GM18502 (cell line): ENCODE results near the gene LENG1.

Source experiments
- ATAC-seq: cut with Tn5 transposase; IDR thresholded peaks from one replicate; pipeline ENCODE4 v1.9.1; 2021; ENCODE audit warnings: mild to moderate bottlenecking; ENCODE audit not compliant: unreplicated experiment, poor library complexity

LENG1 gene

DNA sequence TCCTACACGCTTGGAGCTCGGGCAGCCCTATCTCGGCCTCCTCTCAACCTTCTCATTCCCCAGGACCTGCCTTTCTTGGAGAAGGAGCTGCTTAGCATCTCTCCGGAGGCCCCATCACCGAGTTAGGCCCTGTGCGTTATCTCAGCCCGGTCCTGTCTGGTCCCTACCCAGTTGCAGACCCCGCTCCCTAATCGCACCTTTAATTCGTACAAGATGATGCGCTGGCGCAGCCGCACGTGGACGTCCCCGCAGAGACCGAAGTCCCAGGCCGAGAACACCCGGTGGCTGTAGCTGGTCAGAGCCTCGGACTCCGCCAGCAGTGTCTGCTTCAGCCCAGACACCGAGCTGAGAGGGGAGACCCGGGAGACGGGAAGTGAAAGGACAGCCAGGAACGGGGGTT, 5.7 kb upstream of the LENG1 start:
- no peak for ATAC-seq

DNA sequence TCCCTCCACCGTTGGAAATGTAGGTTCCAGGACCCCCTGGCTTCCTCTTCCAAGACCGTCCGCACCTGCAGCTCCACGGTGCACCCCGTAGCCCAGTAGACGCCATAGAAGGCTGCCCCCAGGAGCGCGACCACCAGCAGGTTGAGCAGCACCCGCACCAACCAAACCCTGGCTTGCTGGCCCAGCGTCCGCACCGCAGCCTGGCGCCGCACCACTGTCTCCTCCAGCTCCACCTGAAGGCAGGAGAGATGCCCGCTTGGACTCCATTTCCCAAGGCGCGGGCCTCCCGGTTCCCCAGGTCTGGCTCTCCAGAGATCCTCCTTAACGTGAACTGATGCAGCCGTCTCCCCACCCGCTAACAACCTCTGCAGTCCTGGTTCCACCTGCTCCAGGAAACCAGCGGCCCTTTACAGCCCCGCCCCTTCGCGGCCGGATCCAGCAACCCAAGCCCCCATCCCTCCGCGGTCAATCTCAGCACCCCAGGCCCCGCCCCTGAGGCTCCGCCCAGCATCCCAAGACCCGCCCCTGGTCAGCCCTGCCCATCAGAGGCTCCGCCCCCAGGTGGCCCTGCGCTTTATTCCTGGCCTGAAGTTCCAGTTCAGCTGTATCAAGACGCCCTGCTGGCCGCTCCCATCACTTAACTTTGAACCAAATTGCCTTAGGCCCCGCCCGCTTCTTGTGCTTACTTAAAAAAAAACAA, 5.0 kb upstream of the LENG1 start:
- no peak for ATAC-seq

DNA sequence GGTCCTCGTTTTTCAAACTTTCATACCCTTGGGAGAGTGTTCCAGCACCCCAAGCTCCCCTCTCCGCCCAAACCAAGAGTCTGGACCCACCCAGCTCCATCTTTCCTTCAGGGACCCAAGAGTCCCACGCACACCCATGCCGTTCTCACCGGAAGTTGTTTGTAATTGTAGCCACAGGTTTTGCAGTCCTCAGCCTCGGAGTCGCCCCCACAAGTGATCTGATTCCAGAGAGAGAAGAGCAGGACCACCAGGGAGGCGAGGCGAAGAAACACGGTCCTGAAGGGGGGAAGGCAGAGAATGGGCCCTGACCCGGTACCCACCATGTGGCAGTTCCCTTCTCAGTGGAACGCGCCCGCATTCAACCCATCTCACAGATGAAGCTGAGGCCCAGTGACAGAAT, 3.4 kb upstream of the LENG1 start:
- ATAC-seq, result no peak

DNA sequence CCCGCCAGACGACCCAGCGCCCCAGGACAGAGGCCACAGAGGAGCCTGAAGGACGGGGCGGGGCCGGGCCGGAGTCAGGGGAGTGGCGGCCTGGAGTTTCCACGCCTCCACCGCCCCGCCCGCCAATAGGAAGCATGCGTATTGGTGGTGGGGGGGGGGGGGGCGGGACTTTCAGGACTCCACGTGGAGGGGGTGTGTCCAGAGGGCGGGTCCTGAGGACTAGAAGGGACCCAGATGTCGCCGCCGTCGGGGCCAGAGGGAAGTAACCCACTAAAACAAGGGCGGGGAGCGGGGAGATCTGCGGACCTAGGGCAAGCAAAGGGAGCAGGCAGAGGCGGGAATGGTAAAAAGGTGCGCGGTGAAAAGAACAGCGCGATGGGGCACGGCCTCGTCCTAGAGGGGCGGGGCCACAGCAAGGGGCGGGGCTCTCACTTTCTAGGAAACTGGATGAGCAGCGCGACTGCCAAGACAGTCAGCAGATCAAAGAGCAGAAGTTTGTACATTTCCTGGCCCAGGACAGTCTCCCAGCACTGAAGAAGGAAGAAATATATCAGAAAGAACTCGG, 2.8 kb upstream of the LENG1 start:
- ATAC-seq, result no peak

DNA sequence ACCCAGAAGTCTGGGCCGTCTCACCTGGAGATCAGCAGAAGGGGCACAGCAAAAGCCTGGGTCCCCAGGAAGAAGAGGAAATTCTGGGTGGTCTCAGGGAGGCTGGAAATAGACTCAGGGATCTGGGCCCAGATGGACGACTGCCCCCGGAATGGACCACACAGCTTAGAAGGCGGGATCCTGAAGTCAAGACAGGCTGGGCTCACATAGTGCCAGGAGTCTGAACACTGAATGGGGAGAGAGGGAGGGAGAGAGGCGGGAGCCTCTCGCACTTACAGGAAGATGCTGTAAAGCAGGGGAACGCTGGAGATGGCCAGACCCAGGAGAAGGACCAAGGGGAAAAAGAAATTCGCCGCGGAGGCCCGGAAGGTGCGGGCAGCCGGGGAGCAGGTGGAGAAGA, 1.3 kb upstream of the LENG1 start:
- ATAC-seq, result no peak

DNA sequence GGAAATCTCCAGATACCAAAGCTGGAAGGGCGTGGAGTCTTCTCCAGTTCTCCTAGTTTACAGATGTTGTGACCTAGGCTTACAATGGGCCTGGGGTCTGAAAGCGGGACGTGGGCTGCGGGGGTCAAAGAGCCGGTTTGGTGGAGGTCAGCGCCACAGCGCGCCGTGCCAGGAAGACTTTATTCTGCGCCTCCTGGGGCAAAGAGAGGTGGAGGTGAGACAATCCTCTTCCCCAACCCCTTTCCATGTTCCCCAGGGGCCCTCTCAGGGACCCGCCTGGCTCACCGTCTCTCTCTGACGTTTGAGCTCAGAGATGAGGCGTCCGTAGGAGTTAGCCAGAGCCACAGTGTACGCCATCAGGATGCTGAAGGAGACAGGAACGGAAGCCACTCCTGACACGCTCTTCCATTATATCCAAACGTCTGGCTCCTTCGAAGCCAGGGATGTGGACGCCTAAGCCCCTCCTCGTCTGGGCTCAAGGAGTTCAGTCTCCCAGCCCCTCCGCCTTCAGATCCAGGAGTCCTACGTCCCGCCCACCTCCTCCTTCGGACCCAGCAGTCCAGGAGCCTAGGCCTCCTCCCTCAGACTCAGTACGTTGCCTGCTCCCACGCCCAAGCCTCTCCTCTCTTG, 776 bp upstream of the LENG1 start:
- ATAC-seq, result peak; percentile 1

DNA sequence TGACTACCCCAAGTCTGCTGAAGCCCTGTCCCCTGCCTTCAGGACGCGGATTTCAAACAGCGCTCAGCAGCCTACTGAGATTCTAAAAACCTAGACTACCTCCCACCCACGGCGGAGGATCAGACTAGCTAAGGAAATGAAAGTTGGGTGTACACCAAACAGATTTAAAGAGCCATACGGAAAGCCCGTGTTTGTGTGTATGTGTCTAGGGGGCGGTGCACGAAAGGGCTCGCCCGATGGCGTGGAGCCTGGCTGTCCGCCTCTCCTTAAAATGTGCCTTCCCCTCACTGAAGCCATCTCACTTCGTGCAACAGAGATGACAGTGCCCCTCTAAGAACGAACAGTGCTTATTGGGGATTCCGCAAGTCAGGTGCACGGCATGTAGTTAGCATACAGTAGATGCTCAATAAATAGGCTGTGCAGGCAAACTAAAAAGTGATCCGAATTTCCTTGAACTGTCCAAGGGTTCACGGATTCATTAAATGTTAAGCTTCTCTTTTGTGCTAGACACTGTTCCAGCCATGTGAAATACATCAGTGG, 639 bp downstream of the LENG1 start:
- no peak for ATAC-seq

DNA sequence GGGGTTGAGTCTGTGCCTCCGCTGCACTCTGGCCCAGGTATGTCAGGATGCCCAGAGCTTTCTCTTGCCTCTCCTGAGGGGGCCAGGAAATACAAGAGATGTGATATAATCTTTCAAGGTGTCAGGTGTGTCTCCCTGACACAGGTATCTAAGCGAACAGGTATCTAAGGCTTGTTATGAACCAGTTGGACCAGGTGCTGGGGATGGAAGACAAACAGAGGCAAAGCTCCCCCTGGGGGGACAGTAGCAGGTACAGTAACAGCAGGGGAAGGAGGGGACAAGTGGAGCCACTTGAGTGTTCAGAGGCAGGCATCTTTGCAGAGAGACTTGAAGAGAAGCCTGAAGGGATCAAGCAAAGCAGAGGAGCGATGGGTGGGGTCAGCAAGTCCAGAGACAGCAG, 2.6 kb downstream of the LENG1 start:
- ATAC-seq, result no peak

DNA sequence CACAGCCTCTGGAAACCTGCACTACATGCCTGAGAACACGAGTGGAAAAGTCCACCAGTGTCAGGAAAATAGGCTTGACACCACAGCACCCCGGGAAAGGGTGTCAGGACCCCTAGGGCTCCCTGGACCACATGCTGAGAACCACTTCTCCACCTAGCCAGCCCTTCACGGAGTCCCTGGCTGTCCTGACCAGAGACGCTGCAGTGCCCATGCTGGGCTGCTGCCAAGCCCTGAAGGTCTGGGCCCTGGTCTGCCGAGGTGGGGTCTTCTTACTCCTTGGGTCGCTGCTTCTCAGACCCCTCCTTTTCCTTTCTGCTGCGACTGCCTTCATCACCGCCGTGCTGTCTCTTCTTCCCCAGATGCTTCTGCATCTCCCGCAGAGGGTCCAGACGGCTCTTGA, 3.0 kb downstream of the LENG1 start:
- no peak for ATAC-seq

DNA sequence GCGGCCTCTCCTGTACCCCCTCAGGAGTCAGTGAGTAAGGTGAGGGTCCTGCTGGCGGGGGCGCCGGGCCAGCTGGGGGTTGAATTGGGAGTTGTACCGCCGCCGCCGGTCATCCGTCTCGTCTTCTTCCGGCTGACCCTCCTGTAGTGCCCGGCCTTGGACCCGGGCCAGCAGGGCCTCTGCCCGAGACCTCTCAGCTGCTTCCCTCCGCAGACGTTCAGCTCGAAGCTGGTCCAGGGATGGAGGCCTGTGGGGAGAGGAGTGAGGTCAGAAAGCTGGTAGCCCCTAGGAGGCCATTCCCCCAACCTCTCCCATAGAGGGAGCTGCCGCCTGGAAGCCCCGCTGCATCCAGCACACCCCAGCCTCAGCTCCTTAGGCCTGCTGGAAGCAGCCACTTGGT, 3.8 kb downstream of the LENG1 start:
- no peak for ATAC-seq

DNA sequence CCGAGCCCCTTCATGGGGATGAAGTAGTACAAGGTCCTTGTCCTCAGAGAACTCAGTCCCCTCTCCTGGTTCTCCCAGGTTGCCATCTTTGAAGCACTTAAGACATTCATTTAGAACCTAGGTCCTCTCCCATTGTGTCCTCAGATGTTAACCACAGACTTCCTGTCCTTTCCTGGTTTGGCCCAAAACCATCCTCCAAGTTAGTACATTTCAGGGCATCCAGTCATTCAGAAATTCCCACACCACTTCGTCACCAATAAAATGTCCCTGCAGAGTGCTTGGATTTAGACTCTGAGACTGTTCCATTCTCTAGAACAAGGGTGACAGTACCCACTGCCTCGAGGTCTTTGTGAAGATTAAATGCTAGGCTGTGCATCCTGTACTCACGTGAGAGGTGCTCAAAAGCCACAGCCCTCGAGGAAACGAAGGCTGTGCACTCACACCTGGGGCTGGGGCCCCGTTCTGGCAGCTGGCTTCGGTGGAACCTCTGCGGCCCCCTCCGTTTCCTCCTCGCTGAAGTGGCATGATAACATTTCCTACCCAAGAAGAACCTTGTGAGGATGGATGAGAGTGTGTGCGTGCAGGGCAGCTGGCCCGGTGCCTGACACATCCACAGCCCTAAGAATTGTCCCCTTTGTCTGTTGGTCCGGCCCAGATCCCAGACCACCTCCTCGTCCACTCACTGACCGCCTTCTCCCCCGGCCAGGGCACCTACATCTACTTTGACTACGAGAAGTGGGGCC, 4.7 kb downstream of the LENG1 start:
- ATAC-seq, result no peak

DNA sequence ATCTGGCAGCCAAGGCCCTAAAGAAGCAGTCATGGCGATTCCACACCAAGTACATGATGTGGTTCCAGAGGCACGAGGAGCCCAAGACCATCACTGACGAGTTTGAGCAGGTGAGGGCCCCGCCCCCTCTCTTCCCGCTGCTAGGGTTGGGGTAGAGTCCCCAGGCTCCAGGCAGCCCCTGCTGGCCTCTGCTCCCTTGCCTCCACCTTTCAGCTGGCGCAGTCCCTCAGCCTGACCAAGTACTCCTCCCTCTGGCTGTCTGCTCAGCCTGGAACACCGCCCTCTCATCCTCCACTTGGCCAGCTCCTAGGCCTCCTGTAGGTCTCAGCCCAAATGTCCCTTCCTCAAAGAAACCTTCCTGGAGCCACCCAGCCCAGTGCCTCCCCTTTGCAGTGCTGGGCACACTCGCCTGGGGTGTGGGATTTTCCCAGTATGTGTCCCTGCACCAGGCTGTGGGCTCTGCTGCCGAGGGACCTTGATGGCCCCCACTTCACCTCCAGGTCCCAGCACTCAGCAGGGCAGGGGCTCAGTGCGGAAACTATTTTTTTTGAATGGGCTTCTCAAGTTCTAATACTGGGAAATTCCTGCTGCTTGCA, 5.7 kb downstream of the LENG1 start:
- ATAC-seq, result no peak

DNA sequence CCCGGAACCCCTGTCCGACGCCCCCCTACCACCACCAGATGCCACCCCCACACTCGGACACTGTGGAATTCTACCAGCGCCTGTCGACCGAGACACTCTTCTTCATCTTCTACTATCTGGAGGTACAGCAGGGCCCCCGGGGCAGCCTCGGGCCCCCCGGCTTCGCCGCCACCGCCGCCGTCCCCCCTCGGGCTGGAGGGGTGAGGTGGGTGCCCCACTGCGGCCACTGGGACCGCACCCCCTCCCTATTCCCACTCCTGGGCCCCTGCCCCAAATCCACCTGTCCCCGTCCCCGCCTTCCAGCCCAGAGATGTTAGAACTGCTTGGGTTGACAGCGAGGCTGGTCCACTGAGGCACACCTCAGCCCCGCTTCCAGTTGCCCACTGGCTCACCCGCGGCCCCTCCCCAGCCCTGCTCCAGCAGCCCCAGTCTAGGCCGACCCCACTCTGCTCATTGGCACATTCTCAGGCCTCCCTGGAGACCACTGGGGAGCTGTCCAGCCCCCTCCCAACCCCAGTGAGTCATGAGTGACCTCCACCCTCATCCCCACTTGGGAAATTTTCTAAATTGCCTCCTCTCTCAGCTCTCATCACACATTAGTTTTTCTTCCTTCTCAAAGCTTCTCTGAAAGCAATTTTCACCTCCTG, 6.5 kb downstream of the LENG1 start:
- ATAC-seq, result no peak

DNA sequence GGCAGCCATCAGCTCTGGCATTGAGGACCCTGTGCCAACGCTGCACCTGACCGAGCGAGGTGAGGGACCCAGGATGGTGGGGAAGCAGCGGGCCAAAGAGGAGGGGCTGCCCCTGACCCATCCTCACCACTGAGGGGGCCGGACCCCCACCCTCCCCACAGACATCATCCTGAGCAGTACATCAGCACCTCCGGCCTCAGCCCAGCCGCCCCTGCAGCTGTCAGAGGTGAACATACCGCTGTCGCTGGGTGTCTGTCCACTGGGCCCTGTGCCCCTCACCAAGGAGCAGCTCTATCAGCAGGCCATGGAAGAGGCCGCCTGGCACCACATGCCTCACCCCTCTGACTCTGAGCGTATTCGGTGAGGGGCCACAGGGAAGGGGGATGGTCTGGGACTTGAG, 7.3 kb downstream of the LENG1 start:
- no peak for ATAC-seq

DNA sequence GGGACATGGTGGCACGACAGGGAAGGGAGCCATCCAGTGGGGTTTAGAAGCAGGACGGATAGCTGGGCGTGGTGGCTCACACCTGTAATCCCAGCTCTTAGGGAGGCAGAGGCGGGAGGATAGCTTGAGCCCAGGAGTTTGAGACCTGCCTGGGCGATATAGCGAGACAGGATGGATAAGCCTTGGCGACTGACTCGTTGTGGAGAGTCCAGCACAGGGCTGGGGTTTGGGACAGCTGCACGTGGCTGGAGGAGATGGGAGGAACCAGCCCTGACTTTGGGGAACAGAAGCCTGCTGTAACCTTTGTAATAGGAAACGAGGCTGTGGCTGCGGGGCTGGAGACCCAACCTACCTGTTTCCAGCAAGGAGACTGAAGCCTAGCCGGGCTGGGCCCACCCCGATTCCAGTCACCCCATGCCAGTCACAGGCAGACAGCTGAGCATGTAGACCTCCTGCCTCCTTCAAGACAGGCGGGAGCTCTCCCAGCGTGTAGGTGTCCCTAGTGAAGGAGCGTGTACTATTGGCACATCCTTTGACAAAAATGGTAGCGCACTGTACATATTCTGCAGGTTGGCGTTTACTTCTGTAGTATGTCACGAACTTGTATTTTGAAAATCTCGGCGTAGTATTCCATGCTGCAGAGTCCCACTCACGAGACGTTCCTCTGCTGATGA, 8.0 kb downstream of the LENG1 start:
- ATAC-seq, result no peak

DNA sequence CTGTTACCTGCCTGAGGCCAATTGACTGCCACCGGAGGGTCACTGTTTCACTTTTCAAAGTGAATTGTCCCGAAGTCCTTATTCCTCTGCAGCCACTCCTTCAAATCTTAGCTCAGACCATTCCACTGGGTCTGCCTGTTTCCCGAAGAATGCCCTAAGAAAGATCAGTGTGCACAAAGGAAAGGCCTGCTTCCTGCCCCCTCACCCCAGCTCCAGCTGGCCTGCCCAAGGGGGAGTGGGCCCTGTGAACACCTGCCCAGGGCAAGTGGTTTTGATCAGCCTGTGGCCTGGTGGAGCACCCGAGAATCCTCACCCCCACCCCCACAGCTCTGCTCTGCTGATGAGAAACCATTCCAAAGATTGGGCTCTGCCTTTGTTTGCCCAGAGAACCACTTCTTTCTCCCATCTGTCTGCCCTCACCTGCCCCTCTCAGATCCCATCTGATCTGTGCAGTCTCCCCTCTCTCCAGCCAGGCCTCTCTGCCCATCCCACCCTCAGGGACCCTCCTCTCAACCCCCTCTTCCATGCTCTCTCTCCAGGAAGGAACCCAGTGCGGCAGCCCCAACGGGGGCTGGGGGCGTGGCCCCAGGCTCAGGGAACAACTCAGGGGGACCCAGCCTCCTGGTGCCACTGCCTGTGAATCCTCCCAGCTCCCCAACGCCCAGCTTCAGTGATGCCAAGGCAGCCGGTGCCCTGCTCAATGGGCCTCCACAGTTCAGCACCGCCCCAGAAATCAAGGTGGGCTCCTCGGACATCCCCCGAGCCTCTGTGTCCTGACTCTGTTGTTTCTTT, 10.3 kb downstream of the LENG1 start:
- no peak for ATAC-seq

DNA sequence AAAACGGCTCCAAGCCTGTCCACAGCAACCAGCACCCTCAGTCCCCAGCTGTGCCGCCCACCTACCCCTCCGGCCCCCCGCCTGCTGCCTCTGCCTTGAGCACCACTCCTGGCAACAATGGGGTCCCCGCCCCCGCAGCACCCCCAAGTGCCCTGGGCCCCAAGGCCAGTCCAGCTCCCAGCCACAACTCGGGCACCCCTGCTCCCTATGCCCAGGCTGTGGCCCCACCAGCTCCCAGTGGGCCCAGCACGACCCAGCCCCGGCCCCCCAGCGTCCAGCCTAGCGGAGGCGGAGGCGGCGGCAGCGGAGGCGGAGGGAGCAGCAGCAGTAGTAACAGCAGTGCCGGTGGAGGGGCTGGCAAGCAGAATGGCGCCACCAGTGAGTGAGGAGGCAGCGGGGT, 11.4 kb downstream of the LENG1 start:
- ATAC-seq, result no peak

DNA sequence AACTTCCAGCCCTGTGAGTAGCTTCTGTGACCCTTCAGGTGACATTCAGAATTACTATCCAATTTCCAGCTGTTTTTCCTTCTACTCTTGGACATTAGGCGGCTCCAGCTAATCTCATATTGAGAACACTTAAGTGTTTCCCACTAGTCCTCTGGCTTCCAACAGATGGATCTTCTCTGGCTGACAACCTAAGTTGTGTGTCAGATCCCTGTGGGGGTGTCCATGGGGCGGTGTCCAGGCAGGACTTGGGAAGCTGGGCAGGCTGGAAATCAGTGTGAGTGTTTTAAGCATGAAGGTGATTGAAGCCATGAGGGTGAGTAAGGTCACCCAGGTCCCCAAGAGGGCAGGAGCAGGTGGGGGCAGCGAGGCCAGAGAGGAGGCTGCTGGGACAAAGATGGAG, 11.8 kb downstream of the LENG1 start:
- ATAC-seq, result no peak
